Measurements from ENCODE around the gene TFCP2.

TFCP2 gene

DNA sequence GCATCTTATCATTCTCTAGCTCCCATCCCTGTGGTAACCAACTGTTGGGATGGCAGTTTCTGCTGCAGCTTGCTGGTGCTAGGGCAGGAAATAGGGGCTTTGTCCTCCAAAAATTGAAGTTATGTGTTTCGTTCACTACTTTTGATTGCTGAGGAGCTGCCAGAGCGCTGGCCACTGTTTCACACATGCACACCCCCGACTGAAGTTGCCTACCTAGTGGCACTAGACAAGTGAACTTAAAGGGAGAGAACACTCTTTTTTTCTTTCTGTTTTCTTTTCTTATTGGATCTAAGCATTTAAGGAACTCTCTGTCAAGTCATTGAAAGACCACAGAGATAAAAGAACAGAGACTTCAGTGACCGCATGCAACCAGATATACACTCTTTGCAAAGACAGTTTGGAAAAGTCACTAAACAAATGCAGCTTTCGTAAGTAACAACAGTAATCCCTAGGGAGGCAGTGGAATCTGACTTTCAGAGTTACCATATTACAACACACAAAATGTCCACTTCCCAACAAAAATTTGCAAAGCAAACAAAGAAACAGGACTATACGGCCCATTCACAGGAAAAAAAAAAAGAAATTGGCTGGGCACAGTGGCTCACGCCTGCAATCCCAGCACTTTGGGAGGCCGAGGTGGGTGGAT is 12.0 kb downstream of the TFCP2 start:
- in situ Hi-C loops (cut with MboI; ENCODE audit: low sequenced_read_pairs), result no loop called here

DNA sequence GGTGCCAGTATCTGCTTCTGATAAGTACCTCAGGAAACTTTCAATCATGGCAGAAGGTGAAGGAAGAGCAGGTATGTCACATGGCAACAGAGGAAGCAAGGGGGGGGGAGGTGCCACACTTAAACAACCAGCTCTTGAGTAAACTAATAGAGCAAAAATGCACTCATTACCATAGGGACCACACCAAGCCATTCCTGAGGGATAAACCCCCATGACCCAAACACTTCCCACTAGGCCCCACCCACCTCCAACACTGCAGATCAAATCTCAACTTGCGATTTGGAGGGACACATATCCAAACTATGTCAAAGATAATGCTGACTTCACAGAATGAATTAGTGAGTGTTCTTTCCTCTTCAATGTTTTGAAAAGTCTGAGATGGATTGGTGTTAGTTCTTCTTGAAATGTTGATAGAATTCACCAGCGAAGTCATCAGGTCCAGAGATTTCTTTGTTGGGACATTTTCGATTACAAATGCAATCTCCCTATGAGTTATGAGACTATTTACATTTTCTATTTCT is 16.6 kb downstream of the TFCP2 start:
- in situ Hi-C loops (cut with MboI; ENCODE audit: low sequenced_read_pairs), result no loop called here

- in situ Hi-C loops (cut with MboI; ENCODE audit: low sequenced_read_pairs), result no loop called here
These were observed 20.0 kb downstream of the TFCP2 start for GRCh38 chr12:51152953-51153352.

DNA sequence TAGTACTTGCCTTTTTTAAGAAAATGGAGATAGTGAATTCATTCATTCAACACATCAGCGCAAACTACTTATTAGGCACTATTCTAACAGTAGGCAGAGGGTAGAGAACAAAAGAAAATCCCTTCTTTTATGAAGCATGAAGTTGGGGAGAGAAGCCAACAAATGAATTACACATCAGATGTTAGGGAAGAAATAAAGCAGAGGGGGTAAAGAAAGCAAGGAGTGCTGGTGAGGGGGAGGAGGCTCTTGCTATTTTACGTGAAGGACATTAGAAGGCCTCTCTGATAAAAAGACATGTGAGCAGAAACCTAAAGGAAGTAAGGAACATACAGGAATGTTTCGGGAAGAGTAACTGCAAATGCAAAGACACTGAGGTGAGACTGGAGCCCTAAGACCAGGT is 22.2 kb downstream of the TFCP2 start:
- in situ Hi-C loops (cut with MboI; ENCODE audit: low sequenced_read_pairs), result no loop called here

GRCh38 chr12:51147309-51147708 is 25.6 kb downstream of the TFCP2 start:
- in situ Hi-C loops (cut with MboI; ENCODE audit: low sequenced_read_pairs), result no loop called here

DNA sequence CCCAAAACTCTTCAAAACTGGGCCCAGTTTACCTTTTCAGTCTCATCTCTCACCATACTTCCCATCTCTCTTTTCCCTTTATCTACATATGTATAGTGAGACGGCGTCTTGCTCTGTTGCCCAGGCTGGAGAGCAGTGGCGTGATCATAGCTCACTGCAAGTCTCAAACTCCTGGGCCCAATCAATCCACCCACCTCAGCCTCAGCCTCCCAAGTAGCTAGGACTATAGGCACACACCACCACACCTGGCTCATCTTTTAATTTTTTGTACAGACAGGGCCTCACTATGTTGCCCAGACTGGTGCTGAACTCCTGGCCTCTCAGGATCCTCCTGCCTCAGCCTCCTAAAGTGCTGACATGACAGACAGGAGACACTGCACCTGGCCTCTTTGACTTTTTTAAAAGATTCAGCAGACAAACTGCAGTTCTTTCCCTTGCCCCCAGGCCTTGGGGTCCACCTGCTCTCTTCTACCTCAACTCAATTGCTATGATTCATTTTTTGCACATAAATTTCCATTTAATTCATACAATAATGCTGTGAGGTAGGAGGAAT is 33.6 kb downstream of the TFCP2 start:
- in situ Hi-C loops (cut with MboI; ENCODE audit: low sequenced_read_pairs), result no loop called here

GRCh38 chr12:51132693-51133092 is 40.2 kb downstream of the TFCP2 start:
- in situ Hi-C loops (cut with MboI; ENCODE audit: low sequenced_read_pairs), result no loop called here

- in situ Hi-C loops (cut with MboI; ENCODE audit: low sequenced_read_pairs), result no loop called here
These were observed 41.0 kb downstream of the TFCP2 start for GRCh38 chr12:51131745-51132521.

GRCh38 chr12:51128919-51129318 is 44.0 kb downstream of the TFCP2 start:
- in situ Hi-C loops (cut with MboI; ENCODE audit: low sequenced_read_pairs), result no loop called here

- in situ Hi-C loops (cut with MboI; ENCODE audit: low sequenced_read_pairs), result no loop called here
These were observed 45.7 kb downstream of the TFCP2 start for GRCh38 chr12:51127050-51127729.

GRCh38 chr12:51126297-51126696 is 46.6 kb downstream of the TFCP2 start:
- in situ Hi-C loops (cut with MboI; ENCODE audit: low sequenced_read_pairs), result no loop called here

- in situ Hi-C loops (cut with MboI; ENCODE audit: low sequenced_read_pairs), result no loop called here
These were observed 48.4 kb downstream of the TFCP2 start for GRCh38 chr12:51124504-51124903.

DNA sequence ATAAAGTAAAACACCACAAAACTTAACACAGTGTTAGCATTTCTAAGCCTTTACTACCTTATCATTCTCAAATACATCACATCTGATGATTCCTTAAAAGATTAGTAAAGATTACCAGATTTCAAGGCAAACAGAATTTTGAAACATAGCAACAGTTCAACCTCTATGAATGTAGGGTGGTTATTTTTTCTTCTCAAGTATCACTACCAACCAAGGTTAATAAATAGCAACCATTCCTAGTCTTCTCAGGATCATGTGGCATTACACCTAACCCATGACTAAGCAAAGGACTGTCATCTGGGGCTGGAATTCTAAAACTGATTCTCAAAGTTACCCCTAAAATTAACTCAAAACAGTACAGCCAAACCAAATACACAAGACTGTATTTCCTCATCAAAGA is 50.1 kb downstream of the TFCP2 start:
- in situ Hi-C loops (cut with MboI; ENCODE audit: low sequenced_read_pairs), result no loop called here

GRCh38 chr12:51118706-51119105 is 54.2 kb downstream of the TFCP2 start:
- in situ Hi-C loops (cut with MboI; ENCODE audit: low sequenced_read_pairs), result no loop called here

GRCh38 chr12:51115533-51115932 is 57.4 kb downstream of the TFCP2 start:
- in situ Hi-C loops (cut with MboI; ENCODE audit: low sequenced_read_pairs), result no loop called here

DNA sequence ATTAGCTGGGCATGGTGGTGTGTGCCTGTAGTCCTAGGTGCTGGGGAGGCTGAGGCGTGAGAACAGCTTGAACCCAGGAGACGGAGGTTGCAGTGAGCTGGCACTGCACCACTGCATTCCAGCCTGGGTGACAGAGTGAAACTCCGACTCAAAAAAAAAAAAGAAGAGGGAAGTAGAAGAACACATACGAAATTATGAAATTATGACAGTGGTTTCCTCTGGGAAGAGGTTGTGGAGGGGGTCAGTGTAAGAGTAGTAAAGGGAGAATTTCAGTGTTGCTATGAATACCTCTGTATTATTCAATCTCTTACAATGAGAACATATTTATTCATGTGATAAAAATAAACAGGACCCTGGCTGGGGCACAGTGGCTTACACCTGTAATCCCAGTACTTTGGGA is 64.8 kb downstream of the TFCP2 start:
- in situ Hi-C loops (cut with MboI; ENCODE audit: low sequenced_read_pairs), result no loop called here

- in situ Hi-C loops (cut with MboI; ENCODE audit: low sequenced_read_pairs), result no loop called here
These were observed 69.0 kb downstream of the TFCP2 start for GRCh38 chr12:51103977-51104376.

DNA sequence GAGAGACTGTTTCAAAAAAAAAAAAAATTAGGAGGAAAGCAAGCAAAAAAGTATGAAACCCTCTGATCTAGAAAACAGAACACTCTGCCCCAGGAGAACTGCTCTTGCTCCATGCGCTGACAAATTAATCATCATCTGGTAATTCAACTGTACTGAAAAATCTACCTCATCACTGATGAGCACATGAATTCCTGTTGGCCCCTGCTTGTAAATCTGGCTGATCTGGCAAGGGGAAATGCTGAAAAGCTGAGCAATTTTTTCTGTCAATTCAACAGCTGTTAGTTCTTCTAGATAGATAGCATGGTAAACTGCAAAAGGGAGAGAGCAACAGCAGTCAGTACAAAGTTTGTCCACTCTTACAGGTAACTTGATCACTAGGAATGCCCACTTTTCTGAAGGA is 74.3 kb downstream of the TFCP2 start:
- in situ Hi-C loops (cut with MboI; ENCODE audit: low sequenced_read_pairs), result no loop called here

DNA sequence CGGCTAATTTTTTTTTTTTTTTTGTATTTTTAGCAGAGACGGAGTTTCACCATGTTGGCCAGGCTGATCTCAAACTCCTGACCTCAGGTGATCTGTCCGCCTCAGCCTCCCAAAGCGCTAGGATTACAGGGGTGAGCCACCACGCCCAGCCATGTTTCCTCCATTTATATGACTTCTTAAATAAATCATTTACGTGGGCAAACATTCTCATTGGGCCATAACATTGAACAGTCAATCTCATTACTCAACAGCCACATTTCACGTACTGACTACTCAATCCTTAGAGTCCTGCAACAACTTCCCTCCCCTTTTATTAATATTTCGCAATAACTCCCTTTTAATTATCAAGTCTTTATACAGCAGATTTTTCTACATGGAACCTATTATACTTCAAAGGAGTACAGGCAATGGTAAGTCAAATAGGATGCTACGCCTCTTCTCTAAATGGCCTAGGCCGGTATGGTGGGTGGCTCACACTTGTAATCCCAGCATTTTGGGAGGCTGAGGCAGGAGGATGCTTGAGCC is 82.2 kb downstream of the TFCP2 start:
- in situ Hi-C loops (cut with MboI; ENCODE audit: low sequenced_read_pairs), result no loop called here

GRCh38 chr12:51087818-51088217 is 85.1 kb downstream of the TFCP2 start:
- in situ Hi-C loops (cut with MboI; ENCODE audit: low sequenced_read_pairs), result no loop called here

DNA sequence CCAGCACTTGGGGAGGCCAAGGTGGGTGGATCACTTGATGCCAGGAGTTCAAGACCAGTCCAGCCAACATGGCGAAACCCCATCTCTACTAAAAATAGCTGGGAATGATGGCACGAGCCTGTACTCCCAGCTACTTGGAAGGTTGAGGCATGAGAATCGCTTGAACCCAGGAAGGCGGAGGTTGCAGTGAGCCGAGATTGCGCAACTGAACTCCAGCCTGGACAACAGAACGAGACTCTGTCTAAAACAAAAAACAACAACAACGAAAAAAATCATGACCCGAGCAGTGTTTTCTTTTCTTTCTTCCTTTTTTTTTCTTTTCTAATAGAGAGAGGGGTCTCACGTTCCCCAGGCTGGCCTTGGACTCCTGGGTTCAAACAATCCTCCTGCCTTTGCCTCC is 86.0 kb downstream of the TFCP2 start:
- in situ Hi-C loops (cut with MboI; ENCODE audit: low sequenced_read_pairs), result no loop called here

All from HL-60/S4 treated with retinoic acid at 250 ng/mL for 4 days and 3 days (cell line).